ENCODE results near the gene ZDHHC14. TPM values are rescaled to one million over a fixed set of nuclear protein-coding genes. Genes with fewer than 3 reads are reported as not detected.

ZDHHC14 gene
- total RNA-seq, 1 experiment from 2014 or later, result 1.7 TPM

- Histone ChIP-seq H3T11ph (ENCODE audit: low read length) (no peak overlapping the region), H3K4me1 (ENCODE audit: insufficient read depth, low read length) (peaks cover 10% of the 10 kb centered on the region; the same call in 1 of the 2 replicates), H4K91ac (ENCODE audit: insufficient read length, low read depth, low read length) (no peak overlapping the region), H2BK15ac (ENCODE audit: low read depth, low read length) (no peak overlapping the region), H4K8ac (replicated peaks; ENCODE audit: insufficient read length, low read depth, low read length) (no peak overlapping the region), H3K79me2 (ENCODE audit: insufficient read depth, low read length) (no peaks in the 10 kb centered on the region), H3K79me1 (ENCODE audit: insufficient read depth, low read depth, low read length, poor library complexity, severe bottlenecking) (no peaks in the 10 kb centered on the region), H3K27me3 (ENCODE audit: insufficient read depth, low read length) (no peaks in the 10 kb centered on the region), H3K4me2 (ENCODE audit: insufficient read depth, insufficient read length, low read length) (no peak overlapping the region), H3K9me3 (ENCODE audit: control insufficient read depth, low read depth, low read length) (no peaks in the 10 kb centered on the region), H2AK5ac (ENCODE audit: insufficient read length, low read length) (no peak overlapping the region), H3K27ac (ENCODE audit: insufficient read length, low read depth, low read length) (no peak overlapping the region), H3K4ac (ENCODE audit: low read depth, low read length) (no peak overlapping the region), H3K23ac (ENCODE audit: insufficient read length, low read depth, low read length) (no peak overlapping the region), H4K5ac (ENCODE audit: insufficient read length, low read depth, low read length) (no peak overlapping the region), H3K14ac (ENCODE audit: insufficient read depth, low read length) (no peak overlapping the region), H3K23me2 (ENCODE audit: insufficient read length, low read depth, low read length, poor library complexity, severe bottlenecking) (no peaks in the 10 kb centered on the region), H4K20me1 (ENCODE audit: control insufficient read depth, insufficient read depth, insufficient read length) (no peaks in the 10 kb centered on the region), H2AFZ (ENCODE audit: low read length) (no peak overlapping the region), H2BK5ac (ENCODE audit: insufficient read length, low read length) (no peak overlapping the region), H3K56ac (ENCODE audit: insufficient read length, low read depth, low read length) (no peak overlapping the region), H2BK20ac (ENCODE audit: low read depth, low read length, poor library complexity, severe bottlenecking) (no peak overlapping the region), H2BK120ac (ENCODE audit: low read depth, low read length, poor library complexity, severe bottlenecking) (no peak overlapping the region), H3K18ac (ENCODE audit: insufficient read length, low read depth, low read length) (no peak overlapping the region), H3K9ac (ENCODE audit: extremely low read depth, insufficient read length, low read length) (no peak overlapping the region), H2BK12ac (ENCODE audit: insufficient read length, low read depth, low read length) (no peak overlapping the region)
- H3K4me1 Mint-ChIP-seq, result peaks cover 18 to 33% of the 10 kb centered on the region in 2 experiments
- WGBS (ENCODE audit: extremely low coverage, insufficient read length, low lambda C conversion rate), result no CpG with 5 or more reads among the region's 17 CpGs
- peak; percentile 73 for TF ChIP-seq CTCF (conservative IDR thresholded peaks at IDR 0.05)
- no peaks in the 10 kb centered on the region for H3K36me3 Mint-ChIP-seq (ENCODE audit: insufficient read depth in 1 of 3, low read depth in 3 of 3)
- H3K9me3 Mint-ChIP-seq, result no peaks in the 10 kb centered on the region
- H3K4me3 Mint-ChIP-seq, result no peak overlapping the region
- DNase-seq, result peak; percentile 68
- H3K27me3 Mint-ChIP-seq (ENCODE audit: low read depth), result no peaks in the 10 kb centered on the region
- H3K27ac Mint-ChIP-seq, result no peak overlapping the region
These were observed 80.3 kb downstream of the ZDHHC14 start for GRCh38 chr6:157461000-157461915.

All from H9 (cell line).